Heart left ventricle (tissue), 16 donors: ENCODE results near the gene DNM2. TPM values are rescaled to one million over a fixed set of nuclear protein-coding genes. Genes with fewer than 3 reads are reported as not detected.
"Not testable (repeated sequence)": the region's sequence is repeated elsewhere in the genome, so short reads cannot be mapped to it uniquely, and the experiment has no call there.

Experiments used
- ATAC-seq, 4 donors: fragments of 200-7000 bp; cut with Tn5 transposase; one replicate each; pipeline ENCODE4 v1.9.1; 2020 to 2022; ENCODE audit warnings: moderate library complexity in 4 of 4, mild to moderate bottlenecking in 3 of 4, moderate number of reproducible peaks in 1 of 4
- DNase-seq, 5 donors: peaks; one replicate each; pipeline ENCODE4 v3.0.0-alpha.2; 2020
- H3K27ac ChIP-seq, 12 donors: fragments of 200-600 bp; sonication (generic) in 4 of 12; one replicate each; pipeline versions ENCODE4 v1.5.0 to v1.8.0; 2016 to 2022; ENCODE audit warnings: mild to moderate bottlenecking in 2 of 12
- H3K27me3 ChIP-seq, 9 donors: fragments of 200-600 bp; sonication (generic) in 2 of 9; one replicate each; pipeline versions ENCODE4 v1.5.1 to v1.8.0; 2016 to 2022; ENCODE audit warnings: mild to moderate bottlenecking in 3 of 9
- H3K36me3 ChIP-seq, 9 donors: fragments of 200-600 bp; sonication (generic) in 2 of 9; one replicate each; pipeline versions ENCODE4 v1.5.0 to v1.8.0; 2018 to 2022; ENCODE audit warnings: mild to moderate bottlenecking in 2 of 9
- H3K4me1 ChIP-seq, 12 donors: fragments of 200-600 bp; sonication (generic) in 4 of 12; one replicate each; pipeline versions ENCODE4 v1.5.0 to v1.8.0; 2016 to 2022; ENCODE audit warnings: mild to moderate bottlenecking in 3 of 12
- H3K4me3 ChIP-seq, 12 donors: fragments of 200-600 bp; sonication (generic) in 4 of 12; one replicate each; pipeline versions ENCODE4 v1.5.0 to v1.8.0; 2017 to 2022; ENCODE audit warnings: mild to moderate bottlenecking in 9 of 12, moderate library complexity in 4 of 12
- H3K9me3 ChIP-seq, 12 donors: fragments of 200-600 bp; sonication (generic) in 4 of 12; one replicate each; pipeline versions ENCODE4 v1.5.0 to v1.8.0; 2016 to 2022; ENCODE audit warnings: mild to moderate bottlenecking in 1 of 12
- CTCF ChIP-seq, 12 donors: fragments of 200-600 bp; sonication (generic) in 4 of 12; IDR thresholded peaks; one replicate each; pipeline versions ENCODE4 v1.5.0 to v1.8.0; 2018 to 2022; ENCODE audit warnings: antibody characterized with exemption in 12 of 12, mild to moderate bottlenecking in 5 of 12
- POLR2A ChIP-seq, 2 donors: fragments of 450-650 bp; IDR thresholded peaks; one replicate each; pipeline ENCODE4 v1.6.1; 2017; ENCODE audit warnings: antibody characterized with exemption in 2 of 2, mild to moderate bottlenecking in 2 of 2, moderate library complexity in 2 of 2
- WGBS, 4 donors: extraction: QIAGEN DNeasy Blood & Tissue Kit in 2 of 4; methylation state at CpG; one replicate each; pipeline versions ENCODE4 v1.1.5 to v1.1.7; 2013 to 2018; 5-methylcytosine and 5-hydroxymethylcytosine counted together
- intact Hi-C, 10 donors: fragments of 100-400 bp; cut with DNase I; formaldehyde crosslinking; loops; one replicate each; pipeline versions ENCODE4 v1.11.1 to v1.14.2; 2022
- polyA plus RNA-seq, 2 donors: library from polyadenylated mRNA; stranded (reverse); fragments of 200-250 nt; gene quantifications; one replicate each; pipeline ENCODE4 v1.2.3, GENCODE V29; 2013
- total RNA-seq, 9 donors: library from RNA; depleted of rRNA in 2 of 9; stranded (reverse); fragments of >200 nt in 2 of 9; fragmentation: NEBNext Ultra II Directional in 3 of 9; extraction: Animal tissue kit (Norgen Biotek cat#: 25700) in 3 of 9; gene quantifications; one replicate each; pipeline versions ENCODE4 v1.1.0 to v1.2.4, GENCODE V29; 2016 to 2023
- donor health status: ischemic (EF 13 %, LVEDD 7.1; RV severe dilation, severe dysfunction).
- donor health status: healthy with polysubstance abuse.
- donor health status: DM: no; HTN: yes; CAD: no.
- donor health status: DM: no; HTN: no; CAD: no.
- donor health status: ischemic (EF 25% LVEDD 6.9; RV normal size, moderate dysfunction).
- donor health status: ischemic (EF 25% LVEDD 5.7; RV mildly dilated, moderate dysfunction).
- donor health status: healthy.
- donor health status: DM: yes; HTN: yes; CAD: no.
- donor health status: ischemic (EF 35%, LVEDD 5.7; RV mildly dilated, moderate dysfunction).
- donor health status: nonischemic (EF 11% LVEDD 7.7; RV severe dilation, severe dysfunction).
- donor health status: DM: yes; HTN: yes; CAD: no.
- donor health status: PGD.
- donor health status: ischemic (EF 29% LVEDD 5.4; RV normal size, mild dysfunction).
- donor health status: nonischemic (EF 23%, LVEDD 6.1; RV moderate dilation, normal function).

DNM2 gene
- total and polyA plus RNA-seq, 11 donors, result 98.9 to 204 (median 131) TPM

DNA sequence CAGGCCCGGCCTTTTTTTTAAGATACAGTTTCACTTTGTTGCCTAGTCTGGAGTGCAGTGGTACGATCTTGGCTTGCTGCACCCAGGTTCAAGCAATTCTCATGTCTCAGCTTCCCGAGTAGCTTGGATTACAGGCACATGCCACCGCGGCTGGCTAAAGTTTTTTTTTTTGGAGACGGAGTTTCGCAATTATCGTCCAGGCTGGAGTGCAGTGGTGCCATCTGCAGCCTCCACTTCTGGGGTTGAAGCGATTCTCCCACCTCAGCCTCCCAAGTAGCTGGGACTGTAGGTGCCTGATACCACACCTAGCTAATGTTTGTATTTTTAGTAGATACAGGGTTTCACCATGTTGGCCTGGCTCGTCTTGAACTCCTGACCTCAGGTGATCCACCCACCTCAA is 148.6 kb downstream of the DNM2 start:
- H3K27ac ChIP-seq, result no peak overlapping the region
- TF ChIP-seq CTCF (IDR thresholded peaks at IDR 0.05) (no peak), POLR2A (IDR thresholded peaks at IDR 0.05) (no peak)

GRCh38 chr19:10868872-10869547 is 151.1 kb downstream of the DNM2 start:
- DNase-seq, result no peak
- 90 to 94% (median 93%) methylated on average over 6 to 10 of the region's 10 CpGs for WGBS, 4 donors
- Histone ChIP-seq H3K4me1 (peaks cover 0 to 38% (median 16%) of the 10 kb centered on the region in 12 donors), H3K27ac (no peak overlapping the region), H3K9me3 (no peaks in the 10 kb centered on the region), H3K27me3 (no peaks in the 10 kb centered on the region), H3K4me3 (no peak overlapping the region), H3K36me3 (no peaks in the 10 kb centered on the region)
- intact Hi-C loops, result loop anchor here in 4 of 10 donors (5.0 to 10.0 kb wide), 2 partner anchors 152 to 154 kb away; partner anchors contain the start of gene DNM2 (in 4 of the 4)
- no peak for TF ChIP-seq CTCF (IDR thresholded peaks at IDR 0.05)
- no peak for TF ChIP-seq POLR2A (IDR thresholded peaks at IDR 0.05)
- no peak for ATAC-seq

More for the DNA sequence above, 148.6 kb downstream of the DNM2 start:
- Histone ChIP-seq H3K9me3 (no peaks in the 10 kb centered on the region), H3K36me3 (no peaks in the 10 kb centered on the region), H3K4me3 (no peak overlapping the region), H3K4me1 (peaks cover 0 to 39% (median 4%) of the 10 kb centered on the region in 12 donors), H3K27me3 (no peaks in the 10 kb centered on the region)
- no peak for ATAC-seq
- 94 to 95% (median 94%) methylated on average over 10 of the region's 10 CpGs for WGBS, 4 donors
- intact Hi-C loops, result loop anchor here in 4 of 10 donors (5.0 to 10.0 kb wide), 2 partner anchors 149 to 152 kb away; partner anchors contain the start of gene DNM2 (in 4 of the 4)
- DNase-seq, result no peak

DNA sequence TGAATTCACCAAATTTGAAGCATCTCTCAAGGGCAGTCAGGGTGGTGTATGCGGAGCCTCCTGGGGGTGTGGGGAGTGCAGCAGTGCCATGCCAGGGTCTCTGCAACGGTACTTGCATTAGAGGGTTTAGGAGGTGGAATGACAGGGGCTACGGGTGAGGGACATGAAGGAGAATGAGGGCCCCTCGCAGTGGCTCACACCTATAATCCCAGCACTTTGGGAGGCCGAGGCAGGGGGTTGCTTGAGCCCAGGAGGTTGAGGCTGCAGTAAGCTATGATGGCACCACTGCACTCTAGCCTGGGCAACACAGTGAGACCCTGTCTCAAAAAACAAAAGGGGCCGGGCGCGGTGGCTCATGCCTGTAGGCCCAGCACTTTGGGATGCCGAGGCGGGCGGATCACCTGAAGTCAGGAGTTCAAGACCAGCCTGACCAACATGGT is 152.0 kb downstream of the DNM2 start:
- intact Hi-C loops, result loop anchor here in 7 of 10 donors (1.0 to 10.0 kb wide), 6 partner anchors 33 to 155 kb away; partner anchors contain the start of genes DNM2 (in 4 of the 7), TIMM29 (in 2 of the 7), TMED1 (in 2 of the 7) and YIPF2 (in 2 of the 7)
- Histone ChIP-seq H3K4me3 (peak overlapping the region in 3 of 12 donors; percentile 59 to 64 (median 62)), H3K4me1 (peaks cover 0 to 40% (median 15%) of the 10 kb centered on the region in 12 donors), H3K27ac (peak overlapping the region in 3 of 12 donors; percentile 62 to 84 (median 79))
- DNase-seq, result peak in 2 of 5 donors; percentile 50 to 68
- H3K27me3 ChIP-seq, H3K36me3 ChIP-seq, ATAC-seq, H3K9me3 ChIP-seq: not testable (repeated sequence)
- 94 to 97% (median 95%) methylated on average over 10 to 11 of the region's 11 CpGs for WGBS, 4 donors

DNA sequence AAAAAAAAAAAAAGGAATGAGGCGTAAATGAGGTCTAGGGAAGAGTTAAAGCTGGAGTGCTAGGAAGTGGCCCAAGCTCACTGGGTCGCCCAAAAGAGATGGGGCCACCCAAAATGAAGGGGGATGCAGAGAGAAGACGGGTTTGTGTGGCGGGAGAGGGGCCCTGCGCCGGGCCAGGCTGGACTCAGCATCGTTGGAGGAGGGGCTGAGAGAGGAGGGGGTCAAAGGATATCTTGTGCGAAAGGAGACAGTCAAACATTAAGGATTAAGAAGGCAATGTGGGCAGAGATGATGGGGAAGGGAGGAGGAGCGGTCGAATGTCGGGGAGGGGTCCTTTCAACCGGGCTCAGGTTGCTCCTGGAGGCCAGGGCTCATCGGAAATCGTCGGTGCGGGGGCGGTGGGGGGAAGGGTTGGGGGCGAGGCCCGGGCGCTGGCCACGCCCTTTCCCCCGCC is 152.6 kb downstream of the DNM2 start:
- H3K9me3 ChIP-seq, result no peaks in the 10 kb centered on the region
- intact Hi-C loops, result loop anchor here in 5 of 10 donors (1.0 to 5.0 kb wide), 4 partner anchors 34 to 153 kb away; partner anchors contain the start of genes TIMM29 (in 2 of the 5), TMED1 (in 2 of the 5) and YIPF2 (in 2 of the 5)
- ATAC-seq, result peak in 3 of 4 donors; percentile 0 to 7 (median 4)

More for the DNA sequence above, 152.6 kb downstream of the DNM2 start:
- TF ChIP-seq POLR2A (IDR thresholded peaks at IDR 0.05), result no peak
- Histone ChIP-seq H3K4me3 (peak overlapping the region in 10 of 12 donors; percentile 46 to 96 (median 55)), H3K27me3 (no peaks in the 10 kb centered on the region), H3K27ac (peak overlapping the region in 11 of 12 donors; percentile 40 to 84 (median 70)), H3K4me1 (peaks cover 0 to 47% (median 15%) of the 10 kb centered on the region in 12 donors), H3K36me3 (no peaks in the 10 kb centered on the region)
- 3 to 5% (median 3%) methylated on average over 16 to 22 of the region's 22 CpGs for WGBS, 4 donors
- DNase-seq, result no peak
